RPMI7951 (cell line): Measurements from ENCODE around the gene OR51I1. TPM values are rescaled to one million over a fixed set of nuclear protein-coding genes. Genes with fewer than 3 reads are reported as not detected.

Experiments used
- DNase-seq: peaks from one replicate; pipeline ENCODE4 v3.0.0-alpha.2; 2012; ENCODE audit warnings: low read depth
- total RNA-seq: library from RNA; depleted of rRNA; stranded (reverse); fragments of >200 nt; shearing (Covaris generic); gene quantifications from 2 replicates; pipeline ENCODE4 v1.2.3, GENCODE V29; 2014; rRNA removed

OR51I1 gene, protein sequence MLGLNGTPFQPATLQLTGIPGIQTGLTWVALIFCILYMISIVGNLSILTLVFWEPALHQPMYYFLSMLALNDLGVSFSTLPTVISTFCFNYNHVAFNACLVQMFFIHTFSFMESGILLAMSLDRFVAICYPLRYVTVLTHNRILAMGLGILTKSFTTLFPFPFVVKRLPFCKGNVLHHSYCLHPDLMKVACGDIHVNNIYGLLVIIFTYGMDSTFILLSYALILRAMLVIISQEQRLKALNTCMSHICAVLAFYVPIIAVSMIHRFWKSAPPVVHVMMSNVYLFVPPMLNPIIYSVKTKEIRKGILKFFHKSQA
- total RNA-seq = 0.20 TPM in 1 of 2 replicates, not detected in the other

DNA sequence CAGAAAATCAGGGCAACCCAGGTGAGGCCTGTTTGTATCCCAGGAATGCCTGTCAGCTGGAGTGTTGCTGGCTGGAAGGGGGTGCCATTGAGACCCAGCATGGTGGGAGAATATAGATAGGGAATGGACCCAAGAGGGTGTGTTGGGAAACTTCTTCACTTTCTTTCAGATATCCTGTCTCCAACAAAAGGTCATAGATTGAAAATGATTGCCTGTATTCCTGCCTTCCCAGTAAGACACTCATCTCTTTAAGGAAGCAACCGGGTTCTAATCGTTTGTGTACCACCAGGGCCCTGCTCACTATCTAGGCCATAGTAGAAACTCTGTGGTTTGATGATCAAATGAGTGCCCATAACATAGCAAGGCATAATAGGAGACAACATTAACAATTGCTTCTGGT is at the start of gene OR51I1:
Gene OR51I1, minus strand, starts transcription at position 101 of the 400 bp plus-strand sequence. Its CDS starts 0 bp downstream, at position 101.
- no peak for DNase-seq

GRCh38 chr11:5489576-5490357 is 48.5 kb upstream of the OR51I1 start:
- no peak for DNase-seq

- DNase-seq = no peak
Measured at GRCh38 chr11:5488798-5489399, 47.6 kb upstream of the OR51I1 start.

DNA sequence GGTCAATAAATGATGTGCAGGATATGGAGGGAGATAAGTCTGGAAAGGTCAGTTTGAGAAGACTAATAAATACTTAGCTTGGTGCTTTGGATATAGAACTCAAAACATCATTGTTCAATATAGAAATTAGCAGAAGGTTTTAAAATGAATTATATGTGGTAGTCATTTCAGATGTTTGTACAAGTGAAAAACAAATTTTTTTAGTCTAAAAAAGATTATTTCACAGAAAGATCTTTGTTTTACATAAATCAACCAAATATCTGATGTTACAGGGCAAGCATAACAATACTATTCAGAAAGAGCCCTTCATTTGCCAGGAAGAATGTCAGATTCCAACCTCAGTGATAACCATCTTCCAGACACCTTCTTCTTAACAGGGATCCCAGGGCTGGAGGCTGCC is 47.1 kb upstream of the OR51I1 start, which contains the start of gene OR52D1:
Gene OR52D1, plus strand, starts transcription at position 301 of the 400 bp plus-strand sequence. Its CDS starts 22 bp downstream, at position 323.
- no peak for DNase-seq

DNA sequence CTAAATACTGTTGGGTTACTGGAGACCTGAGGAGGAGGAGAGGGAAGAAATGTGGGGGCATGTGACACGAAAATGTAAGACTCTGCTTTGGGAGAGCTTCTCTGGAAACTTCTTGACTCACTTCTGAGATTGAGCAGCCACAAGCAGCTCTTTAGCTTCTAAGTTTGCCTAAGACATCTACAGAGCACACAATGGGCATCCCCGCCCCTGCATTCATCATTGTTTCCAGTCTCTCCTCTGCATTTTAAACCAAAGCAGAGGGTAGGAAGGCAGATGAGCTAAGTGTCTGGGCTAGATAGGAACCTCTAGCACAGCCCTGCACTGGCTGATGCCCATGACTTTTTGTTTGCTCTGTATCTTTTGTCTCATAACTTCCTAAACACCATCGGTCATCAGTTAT is 45.1 kb upstream of the OR51I1 start:
- no peak for DNase-seq

- no peak for DNase-seq
Measured at GRCh38 chr11:5486003-5486402, 44.7 kb upstream of the OR51I1 start.

GRCh38 chr11:5476186-5476819 is 35.0 kb upstream of the OR51I1 start:
- peak; percentile 45 for DNase-seq

- no peak for DNase-seq
Measured at GRCh38 chr11:5473921-5474320, 32.6 kb upstream of the OR51I1 start.

DNA sequence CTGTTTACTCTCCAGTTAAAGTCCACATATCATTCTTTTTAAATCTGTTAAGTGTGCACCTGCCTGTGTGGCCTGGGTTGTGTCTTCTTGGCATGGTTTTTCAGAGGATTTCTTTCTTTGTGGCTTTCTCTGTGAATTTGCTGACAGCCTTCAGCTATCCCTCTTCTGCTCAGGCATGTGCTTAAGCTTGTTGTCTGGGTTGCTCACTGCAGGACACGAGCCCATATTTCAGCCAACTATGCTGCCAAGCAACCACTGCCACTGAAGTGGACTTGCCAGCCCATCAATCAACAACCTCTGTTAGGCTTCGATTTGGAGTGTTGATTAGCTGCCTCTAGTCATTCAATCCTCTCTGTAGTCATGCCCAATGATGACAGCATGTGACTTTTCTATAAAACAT is 26.2 kb upstream of the OR51I1 start:
- DNase-seq = no peak

DNA sequence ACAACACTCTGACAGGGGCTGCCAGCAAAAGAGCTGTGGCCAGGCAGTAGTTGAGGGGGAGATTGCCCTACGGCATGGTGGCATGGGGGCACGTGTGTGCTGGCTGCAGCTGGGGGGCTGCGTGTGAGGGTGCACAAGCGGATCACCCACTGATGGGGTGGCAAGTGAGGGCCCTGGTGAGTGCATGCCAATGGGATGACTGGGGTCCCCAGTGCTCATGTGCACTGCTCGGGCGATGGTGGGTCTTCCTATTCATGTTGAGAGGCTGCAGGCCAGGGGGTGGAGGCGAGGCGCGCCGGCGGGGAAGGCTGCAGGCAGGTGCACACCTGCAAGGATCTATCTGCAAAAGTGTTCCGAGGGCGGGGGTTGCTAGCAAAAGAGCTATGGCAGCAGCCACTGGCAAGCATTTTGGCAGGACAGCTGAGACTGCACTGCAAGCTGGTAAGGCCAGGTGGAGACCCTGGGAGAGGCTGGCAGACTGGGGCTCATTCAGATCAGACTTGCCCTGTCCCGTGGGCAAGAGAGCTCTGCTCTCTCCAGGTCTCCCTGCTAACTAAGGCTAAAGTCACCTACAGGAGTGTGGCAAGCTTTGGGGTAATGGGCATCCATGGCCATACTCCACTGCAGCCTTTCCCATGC is 19.8 kb upstream of the OR51I1 start:
- DNase-seq = no peak

DNA sequence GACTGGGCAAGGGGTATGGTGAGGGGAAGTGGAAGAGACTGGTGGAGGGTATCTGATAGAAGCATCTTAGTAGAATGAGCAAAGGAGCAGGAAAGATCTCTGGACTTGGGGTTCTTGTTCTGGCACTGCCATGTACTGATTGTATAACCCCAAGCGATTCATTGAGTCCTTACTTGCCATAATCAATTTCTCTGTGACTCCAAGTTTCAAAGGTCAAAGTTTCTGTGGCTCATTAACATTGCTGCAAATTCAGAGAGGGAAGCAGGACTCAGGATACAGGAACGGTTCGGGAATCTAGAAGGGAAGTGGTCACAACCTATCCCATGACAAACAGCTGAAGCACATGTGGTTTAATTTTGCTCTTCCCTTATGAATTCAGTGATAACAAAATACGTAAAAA is 8.1 kb upstream of the OR51I1 start:
- DNase-seq = no peak

DNA sequence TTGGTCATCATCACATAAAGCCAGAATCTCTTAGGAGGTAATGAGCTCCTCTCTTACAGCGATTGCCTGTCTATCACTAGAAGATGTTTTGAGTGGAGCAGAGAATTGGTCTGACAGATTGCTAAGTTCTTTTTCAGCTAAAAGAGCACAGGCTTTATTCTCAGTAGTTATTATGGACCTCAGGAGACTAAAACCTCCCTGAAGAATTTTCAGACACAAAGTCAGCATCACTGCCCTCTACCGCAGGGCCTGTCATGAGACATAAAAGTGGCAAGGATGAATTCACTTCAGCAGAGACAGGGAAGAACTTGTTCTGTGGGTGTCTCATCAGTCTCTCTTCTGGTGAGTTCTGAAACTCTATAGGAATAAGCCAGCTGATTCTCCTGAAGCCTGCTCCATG is 7.7 kb upstream of the OR51I1 start, which contains the start of gene OR51I2:
Gene OR51I2, plus strand, starts transcription at position 301 of the 400 bp plus-strand sequence. CDS start 4,166 bp downstream, outside the sequence.
- no peak for DNase-seq

GRCh38 chr11:5443835-5444393 is 2.6 kb upstream of the OR51I1 start:
- no peak for DNase-seq

DNA sequence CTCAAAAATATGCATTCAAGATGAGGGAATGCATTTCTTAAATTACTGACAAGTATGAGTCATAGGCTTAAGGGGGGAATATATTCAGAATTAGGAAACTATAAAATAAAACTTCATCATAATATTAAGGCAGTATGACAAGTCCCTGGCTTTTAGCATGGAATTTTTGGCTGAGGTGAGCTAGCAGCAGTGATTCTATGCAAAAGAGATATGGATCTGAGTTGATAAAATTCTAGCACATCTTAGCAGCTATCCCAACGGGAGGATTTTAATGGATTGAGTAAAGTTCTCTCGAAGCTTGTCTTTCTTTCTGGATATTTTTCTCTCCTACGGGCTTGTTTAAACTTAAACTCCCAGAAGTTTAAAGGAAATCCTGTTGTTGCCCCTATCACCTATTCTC is 18.2 kb downstream of the OR51I1 start:
- DNase-seq = no peak

- DNase-seq = no peak
Measured at GRCh38 chr11:5421811-5422210, 19.5 kb downstream of the OR51I1 start, which contains the start of gene OR51Q1. OR51Q1 (plus strand) TSS chr11:5422111; CDS start chr11:5422201, 90 bp downstream.

- DNase-seq = no peak
Measured at GRCh38 chr11:5420993-5421392, 20.3 kb downstream of the OR51I1 start.

- DNase-seq = no peak
Measured at GRCh38 chr11:5405173-5405572, 36.1 kb downstream of the OR51I1 start.

DNA sequence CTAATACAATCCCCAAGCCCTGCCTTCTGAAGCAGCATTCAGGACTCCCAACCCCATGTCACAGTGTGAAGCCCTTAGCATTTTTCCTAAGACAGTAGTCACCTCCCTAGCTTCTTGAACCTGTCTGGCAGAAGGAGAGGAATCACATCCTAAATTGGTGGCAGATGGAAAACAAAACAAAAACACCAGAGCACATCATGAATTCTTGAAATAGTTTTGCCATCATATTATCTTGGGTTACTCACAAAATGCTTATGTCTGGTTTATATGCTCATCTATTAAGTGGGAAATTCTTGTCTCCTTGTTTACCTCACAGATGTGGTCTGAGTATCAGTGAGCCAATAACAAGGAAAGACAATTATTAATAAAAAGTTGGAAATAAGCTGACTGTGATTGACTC is 42.4 kb downstream of the OR51I1 start:
- no peak for DNase-seq

DNA sequence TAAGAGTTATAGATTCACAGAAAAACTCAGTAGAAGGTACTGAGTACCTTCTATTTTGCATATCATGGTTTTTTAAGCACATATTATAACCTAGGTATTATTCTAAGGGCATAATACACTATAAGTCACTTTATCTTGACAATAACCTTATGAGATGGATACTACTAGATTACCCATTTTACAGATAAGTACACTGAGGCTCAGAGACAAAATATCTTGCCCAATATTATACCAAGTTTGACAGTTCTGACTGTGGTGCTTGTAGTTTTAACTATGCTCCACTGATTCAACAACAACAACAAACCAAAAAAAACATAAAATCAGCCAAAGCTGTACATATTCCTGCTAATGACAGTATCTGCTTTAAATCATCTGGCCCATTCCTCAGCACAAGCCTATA is 47.2 kb downstream of the OR51I1 start:
- no peak for DNase-seq
